GM12878 (cell line): ENCODE data around the gene TMPRSS9. TPM values are rescaled to one million over a fixed set of nuclear protein-coding genes. Genes with fewer than 3 reads are reported as not detected.
A peak's percentile ranks its signal among the peaks of the same experiment; 100 is the strongest.

ENCODE experiments used
- ATAC-seq: fragments of 200-7000 bp; cut with Tn5 transposase; 3 replicates; pipeline ENCODE4 v1.9.1; 2020; ENCODE audit warnings: mild to moderate bottlenecking, moderate library complexity
- BruUV-seq: library from RNA; stranded (reverse); fragments of 400-500 nt; replicated peaks from 2 replicates; lab custom pipeline; 2021; lab: Mats Ljungman, UMichigan
- CTCF ChIA-PET: fragments of 300-600 bp; sonication (Branson Sonifier 250); formaldehyde crosslinking; extraction: SDS; loops from one replicate; lab custom pipeline; 2021; ENCODE audit warnings: inconsistent platforms; lab: Yijun Ruan, JAX
- POLR2A ChIA-PET: fragments of 350-600 bp; formaldehyde crosslinking; extraction: SDS; loops from one replicate; lab custom pipeline; 2021; ENCODE audit warnings: inconsistent platforms; lab: Charles Lee
- RAD21 ChIA-PET: fragments of 300-600 bp; sonication (Branson Sonifier 250); formaldehyde crosslinking; loops from one replicate; lab custom pipeline; 2023; ENCODE audit warnings: antibody characterized with exemption; ENCODE audit not compliant: unreplicated experiment; lab: Charles Lee
- SMC1A ChIA-PET: fragments of 300-600 bp; sonication (Branson Sonifier 250); formaldehyde crosslinking; loops from one replicate; lab custom pipeline; 2023; ENCODE audit not compliant: unreplicated experiment, uncharacterized antibody; lab: Charles Lee
- DNase-seq: peaks from one replicate; pipeline ENCODE4 v3.0.0-alpha.2; 2011; ENCODE audit warnings: low read depth, low spot score
- FAIRE-seq: peaks from 3 replicates; lab custom pipeline; 2011; peaks lifted over from hg19 to GRCh38; lab: Jason Lieb, UNC
- H2AFZ ChIP-seq: 2 replicates; pipeline ENCODE4 v1.6.0; 2011; ENCODE audit warnings: low read depth, low read length, control low read depth; ENCODE audit not compliant: control insufficient read depth
- H3K27ac ChIP-seq: 2 replicates; pipeline ENCODE4 v1.5.1; 2011; ENCODE audit warnings: control low read depth; ENCODE audit not compliant: control insufficient read depth, insufficient read depth
- H3K27me3 ChIP-seq, 2 experiments: replicated peaks in 1 of 2; 2 replicates each; pipeline versions ENCODE4 v1.6.0 to v1.6.1; 2011; ENCODE audit warnings: low read length in 1 of 2; ENCODE audit not compliant: control insufficient read depth in 2 of 2, insufficient read depth in 2 of 2
- H3K36me3 ChIP-seq, 2 experiments: 2 replicates each; pipeline ENCODE4 v1.5.1; 2011; ENCODE audit warnings: low read length in 1 of 2; ENCODE audit not compliant: control insufficient read depth in 2 of 2, insufficient read depth in 2 of 2
- H3K4me1 ChIP-seq: 2 replicates; pipeline ENCODE4 v1.6.1; 2011; ENCODE audit warnings: mild to moderate bottlenecking, low read length, moderate library complexity, mixed read lengths; ENCODE audit not compliant: control insufficient read depth, insufficient read depth
- H3K4me2 ChIP-seq: 2 replicates; pipeline ENCODE4 v1.6.0; 2011; ENCODE audit warnings: control low read depth; ENCODE audit not compliant: control insufficient read depth, insufficient read depth
- H3K4me3 ChIP-seq: fragments of 200-600 bp; sonication (generic); 2 replicates; pipeline ENCODE4 v1.5.1; 2016
- H3K79me2 ChIP-seq: 2 replicates; pipeline ENCODE4 v1.6.0; 2011; ENCODE audit warnings: low read length; ENCODE audit not compliant: control insufficient read depth, insufficient read depth
- H3K9ac ChIP-seq: 2 replicates; pipeline ENCODE4 v1.8.0; 2011; ENCODE audit warnings: low read length, control low read depth, mixed read lengths; ENCODE audit not compliant: control insufficient read depth, insufficient read depth
- H3K9me3 ChIP-seq: replicated peaks from 3 replicates; pipeline ENCODE4 v1.5.1; 2011; ENCODE audit warnings: mild to moderate bottlenecking, low read length; ENCODE audit not compliant: control insufficient read depth, insufficient read depth
- H4K20me1 ChIP-seq: 2 replicates; pipeline ENCODE4 v1.6.0; 2011; ENCODE audit not compliant: control insufficient read depth, insufficient read depth
- ASH2L ChIP-seq: fragments of 300-600, 200-600 bp; sonication (generic); IDR thresholded peaks from 2 replicates; pipeline ENCODE4 v1.6.1; 2017; ENCODE audit warnings: low read depth, mild to moderate bottlenecking, borderline replicate concordance
- CBX3 ChIP-seq: fragments of 200-600 bp; sonication (generic); IDR thresholded peaks from 2 replicates; pipeline ENCODE4 v1.6.1; 2016; ENCODE audit warnings: low read depth, borderline replicate concordance
- HCFC1 ChIP-seq: fragments of 150-350 bp; IDR thresholded peaks from 2 replicates; pipeline ENCODE4 v1.6.1; 2014; ENCODE audit warnings: low read length
- KLF5 ChIP-seq: fragments of 450-650 bp; IDR thresholded peaks from 2 replicates; pipeline ENCODE4 v1.6.1; 2014; ENCODE audit warnings: mild to moderate bottlenecking; ENCODE audit not compliant: partially characterized antibody
- NFYB ChIP-seq: IDR thresholded peaks from 2 replicates; pipeline ENCODE4 v1.6.1; 2011; ENCODE audit warnings: low read depth, mild to moderate bottlenecking, low read length, improper control_type of control experiment, moderate library complexity; ENCODE audit not compliant: insufficient read depth
- RCOR1 ChIP-seq: conservative IDR thresholded peaks from 2 replicates; pipeline ENCODE4 v1.6.1; 2012; ENCODE audit warnings: low read depth, low read length, improper control_type of control experiment
- RFX5 ChIP-seq: IDR thresholded peaks from 2 replicates; pipeline ENCODE4 v1.6.1; 2011; ENCODE audit warnings: low read depth, low read length, improper control_type of control experiment
- TCF7 ChIP-seq: IDR thresholded peaks from 2 replicates; pipeline ENCODE4 v1.6.1; 2014; ENCODE audit warnings: antibody characterized with exemption, borderline replicate concordance
- ZSCAN29 ChIP-seq: fragments of 450-650 bp; IDR thresholded peaks from 2 replicates; pipeline ENCODE4 v1.6.1; 2017; ENCODE audit warnings: mild to moderate bottlenecking, moderate library complexity
- WGBS: methylation state at CpG from one replicate; pipeline ENCODE4 v1.1.6; 2016; ENCODE audit warnings: low lambda C conversion rate; ENCODE audit not compliant: insufficient replicate concordance, insufficient coverage; ENCODE audit errors: missing lambda C conversion rate; 5-methylcytosine and 5-hydroxymethylcytosine counted together
- in situ Hi-C: fragments of 300-500 bp; cut with MboI; formaldehyde crosslinking; loops from 9 replicates; pipeline ENCODE4 v1.14.3; 2018; ENCODE audit warnings: mixed read lengths
- intact Hi-C: fragments of 100-400 bp; cut with micrococcal nuclease; formaldehyde crosslinking; loops from one replicate; pipeline ENCODE4 v1.14.2; 2022; ENCODE audit not compliant: unreplicated experiment
- polyA plus RNA-seq, 11 experiments: library from polyadenylated mRNA; depleted of rRNA in 4 of 11; unstranded in 6 of 11; stranded (reverse) in 5 of 11; fragments of >200 nt; fragmentation: Nextera tagmentation in 4 of 11; fragmentation: Illumina TruSeq in 1 of 11; extraction: Ambion mirVana in 4 of 11; extraction: Trizol in 1 of 11; gene quantifications; 1 replicate in 1 of 11; 2 replicates in 10 of 11; pipeline versions ENCODE4 v1.2.1 to v1.2.3, GENCODE V29; 2011 to 2016; ENCODE audit warnings: inconsistent platforms in 2 of 11, missing spikeins in 2 of 11, low read depth in 1 of 11
- total RNA-seq, 4 experiments: library from RNA; depleted of rRNA in 3 of 4; stranded (reverse); fragments of >200 nt in 3 of 4; fragmentation: Illumina TruSeq in 1 of 4; extraction: Trizol in 1 of 4; gene quantifications; 2 replicates each; pipeline versions ENCODE4 v1.2.1 to v1.2.3, GENCODE V29; 2013 to 2021
- TF ChIP-seq, protein P1 (sequence below): IDR thresholded peaks from 2 replicates; pipeline ENCODE4 v1.6.1; 2011; ENCODE audit warnings: borderline replicate concordance, low read depth, mild to moderate bottlenecking, moderate library complexity, low read length; ENCODE audit not compliant: insufficient read depth, poor library complexity, severe bottlenecking
- TF ChIP-seq, protein P2 (sequence below): IDR thresholded peaks from 2 replicates; pipeline ENCODE4 v1.6.1; 2011; ENCODE audit warnings: mild to moderate bottlenecking, low read depth, low read length, moderate library complexity; ENCODE audit not compliant: insufficient replicate concordance
- TF ChIP-seq, protein P3 (sequence below): fragments of 450-650 bp; IDR thresholded peaks from 2 replicates; pipeline ENCODE4 v1.6.1; 2016; ENCODE audit warnings: mild to moderate bottlenecking, moderate library complexity, borderline replicate concordance
- TF ChIP-seq, protein P4 (sequence below): fragments of 450-650 bp; IDR thresholded peaks from 2 replicates; pipeline ENCODE4 v1.6.1; 2017; ENCODE audit warnings: antibody characterized with exemption, mild to moderate bottlenecking, moderate library complexity

Gene TMPRSS9
- total and polyA plus RNA-seq, 10 of the 15 experiments (the other 5 are each of a cell fraction or from before 2014, with no cell fraction given), result 0.24 TPM; not detected in 9

DNA sequence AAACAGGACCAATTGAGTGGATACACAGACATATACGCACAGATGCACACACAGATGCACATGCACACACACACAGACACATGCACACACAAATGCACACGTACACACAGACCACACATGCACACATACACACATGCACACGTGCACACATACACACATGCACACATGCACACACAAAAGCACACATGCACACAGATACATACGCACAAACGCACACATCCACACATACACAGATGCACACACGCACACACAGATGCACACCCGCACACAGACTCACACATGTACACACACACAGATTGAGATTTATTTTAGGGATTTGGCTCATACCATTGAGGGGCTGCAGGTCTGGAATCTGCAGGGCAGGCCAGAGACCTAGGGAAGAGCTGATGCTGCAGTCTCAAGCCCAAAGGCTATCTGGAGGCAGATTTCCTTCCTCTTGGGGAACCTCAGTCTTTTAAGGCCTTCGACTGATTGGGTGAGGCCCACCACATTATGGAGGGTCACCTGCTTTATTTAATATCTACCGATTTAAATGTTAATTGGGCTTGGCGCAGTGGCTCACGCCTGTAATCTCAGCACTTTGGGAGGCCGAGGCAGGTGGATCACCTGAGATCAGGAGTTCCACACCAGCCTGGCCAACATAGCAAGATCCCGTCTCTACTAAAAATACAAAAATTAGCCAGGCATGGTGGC lies 22.6 kb downstream of the TMPRSS9 start:
- no peak overlapping the region for H3K9ac ChIP-seq
- DNase-seq (no peak), ATAC-seq (no peak), FAIRE-seq (no peak)
- in situ Hi-C loops, result no loop called here
- H2AFZ ChIP-seq, result no peak overlapping the region
- H3K27me3 ChIP-seq, result no peaks in the 10 kb centered on the region; a peak in 1 of 4 replicates
- no peaks in the 10 kb centered on the region for H4K20me1 ChIP-seq
- TF ChIP-seq ASH2L (no peak), HCFC1 (no peak), RCOR1 (no peak), TCF7 (no peak), ZSCAN29 (no peak), CBX3 (no peak), RFX5 (no peak), NFYB (no peak), KLF5 (no peak)
- TF ChIP-seq, protein P1, sequence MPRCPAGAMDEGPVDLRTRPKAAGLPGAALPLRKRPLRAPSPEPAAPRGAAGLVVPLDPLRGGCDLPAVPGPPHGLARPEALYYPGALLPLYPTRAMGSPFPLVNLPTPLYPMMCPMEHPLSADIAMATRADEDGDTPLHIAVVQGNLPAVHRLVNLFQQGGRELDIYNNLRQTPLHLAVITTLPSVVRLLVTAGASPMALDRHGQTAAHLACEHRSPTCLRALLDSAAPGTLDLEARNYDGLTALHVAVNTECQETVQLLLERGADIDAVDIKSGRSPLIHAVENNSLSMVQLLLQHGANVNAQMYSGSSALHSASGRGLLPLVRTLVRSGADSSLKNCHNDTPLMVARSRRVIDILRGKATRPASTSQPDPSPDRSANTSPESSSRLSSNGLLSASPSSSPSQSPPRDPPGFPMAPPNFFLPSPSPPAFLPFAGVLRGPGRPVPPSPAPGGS, result peak; percentile 57
- TF ChIP-seq, protein P2, sequence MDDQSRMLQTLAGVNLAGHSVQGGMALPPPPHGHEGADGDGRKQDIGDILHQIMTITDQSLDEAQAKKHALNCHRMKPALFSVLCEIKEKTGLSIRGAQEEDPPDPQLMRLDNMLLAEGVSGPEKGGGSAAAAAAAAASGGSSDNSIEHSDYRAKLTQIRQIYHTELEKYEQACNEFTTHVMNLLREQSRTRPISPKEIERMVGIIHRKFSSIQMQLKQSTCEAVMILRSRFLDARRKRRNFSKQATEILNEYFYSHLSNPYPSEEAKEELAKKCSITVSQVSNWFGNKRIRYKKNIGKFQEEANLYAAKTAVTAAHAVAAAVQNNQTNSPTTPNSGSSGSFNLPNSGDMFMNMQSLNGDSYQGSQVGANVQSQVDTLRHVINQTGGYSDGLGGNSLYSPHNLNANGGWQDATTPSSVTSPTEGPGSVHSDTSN, result peak; percentile 43
- TF ChIP-seq, protein P3, sequence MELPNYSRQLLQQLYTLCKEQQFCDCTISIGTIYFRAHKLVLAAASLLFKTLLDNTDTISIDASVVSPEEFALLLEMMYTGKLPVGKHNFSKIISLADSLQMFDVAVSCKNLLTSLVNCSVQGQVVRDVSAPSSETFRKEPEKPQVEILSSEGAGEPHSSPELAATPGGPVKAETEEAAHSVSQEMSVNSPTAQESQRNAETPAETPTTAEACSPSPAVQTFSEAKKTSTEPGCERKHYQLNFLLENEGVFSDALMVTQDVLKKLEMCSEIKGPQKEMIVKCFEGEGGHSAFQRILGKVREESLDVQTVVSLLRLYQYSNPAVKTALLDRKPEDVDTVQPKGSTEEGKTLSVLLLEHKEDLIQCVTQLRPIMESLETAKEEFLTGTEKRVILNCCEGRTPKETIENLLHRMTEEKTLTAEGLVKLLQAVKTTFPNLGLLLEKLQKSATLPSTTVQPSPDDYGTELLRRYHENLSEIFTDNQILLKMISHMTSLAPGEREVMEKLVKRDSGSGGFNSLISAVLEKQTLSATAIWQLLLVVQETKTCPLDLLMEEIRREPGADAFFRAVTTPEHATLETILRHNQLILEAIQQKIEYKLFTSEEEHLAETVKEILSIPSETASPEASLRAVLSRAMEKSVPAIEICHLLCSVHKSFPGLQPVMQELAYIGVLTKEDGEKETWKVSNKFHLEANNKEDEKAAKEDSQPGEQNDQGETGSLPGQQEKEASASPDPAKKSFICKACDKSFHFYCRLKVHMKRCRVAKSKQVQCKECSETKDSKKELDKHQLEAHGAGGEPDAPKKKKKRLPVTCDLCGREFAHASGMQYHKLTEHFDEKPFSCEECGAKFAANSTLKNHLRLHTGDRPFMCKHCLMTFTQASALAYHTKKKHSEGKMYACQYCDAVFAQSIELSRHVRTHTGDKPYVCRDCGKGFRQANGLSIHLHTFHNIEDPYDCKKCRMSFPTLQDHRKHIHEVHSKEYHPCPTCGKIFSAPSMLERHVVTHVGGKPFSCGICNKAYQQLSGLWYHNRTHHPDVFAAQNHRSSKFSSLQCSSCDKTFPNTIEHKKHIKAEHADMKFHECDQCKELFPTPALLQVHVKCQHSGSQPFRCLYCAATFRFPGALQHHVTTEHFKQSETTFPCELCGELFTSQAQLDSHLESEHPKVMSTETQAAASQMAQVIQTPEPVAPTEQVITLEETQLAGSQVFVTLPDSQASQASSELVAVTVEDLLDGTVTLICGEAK, result no peak
- TF ChIP-seq, protein P4, sequence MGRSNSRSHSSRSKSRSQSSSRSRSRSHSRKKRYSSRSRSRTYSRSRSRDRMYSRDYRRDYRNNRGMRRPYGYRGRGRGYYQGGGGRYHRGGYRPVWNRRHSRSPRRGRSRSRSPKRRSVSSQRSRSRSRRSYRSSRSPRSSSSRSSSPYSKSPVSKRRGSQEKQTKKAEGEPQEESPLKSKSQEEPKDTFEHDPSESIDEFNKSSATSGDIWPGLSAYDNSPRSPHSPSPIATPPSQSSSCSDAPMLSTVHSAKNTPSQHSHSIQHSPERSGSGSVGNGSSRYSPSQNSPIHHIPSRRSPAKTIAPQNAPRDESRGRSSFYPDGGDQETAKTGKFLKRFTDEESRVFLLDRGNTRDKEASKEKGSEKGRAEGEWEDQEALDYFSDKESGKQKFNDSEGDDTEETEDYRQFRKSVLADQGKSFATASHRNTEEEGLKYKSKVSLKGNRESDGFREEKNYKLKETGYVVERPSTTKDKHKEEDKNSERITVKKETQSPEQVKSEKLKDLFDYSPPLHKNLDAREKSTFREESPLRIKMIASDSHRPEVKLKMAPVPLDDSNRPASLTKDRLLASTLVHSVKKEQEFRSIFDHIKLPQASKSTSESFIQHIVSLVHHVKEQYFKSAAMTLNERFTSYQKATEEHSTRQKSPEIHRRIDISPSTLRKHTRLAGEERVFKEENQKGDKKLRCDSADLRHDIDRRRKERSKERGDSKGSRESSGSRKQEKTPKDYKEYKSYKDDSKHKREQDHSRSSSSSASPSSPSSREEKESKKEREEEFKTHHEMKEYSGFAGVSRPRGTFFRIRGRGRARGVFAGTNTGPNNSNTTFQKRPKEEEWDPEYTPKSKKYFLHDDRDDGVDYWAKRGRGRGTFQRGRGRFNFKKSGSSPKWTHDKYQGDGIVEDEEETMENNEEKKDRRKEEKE, result no peak
- H3K9me3 ChIP-seq, result peaks cover 4% of the 10 kb centered on the region; the same call in 2 of the 3 replicates
- H3K4me1 ChIP-seq, result peaks cover 4% of the 10 kb centered on the region; the same call in 1 of the 2 replicates
- no TSS peak for BruUV-seq
- no peaks in the 10 kb centered on the region for H3K36me3 ChIP-seq
- SMC1A ChIA-PET, result interaction anchor here (0.8 to 2.3 kb wide), 3 partner anchors 11 to 64 kb away, joined by 3 to 12 read pairs (median 8); partner anchors contain the start of genes LSM7 and SPPL2B
- H3K4me3 ChIP-seq, result no peak overlapping the region
- POLR2A ChIA-PET, result interaction anchor here (0.6 kb wide), 1 partner anchor 17 kb away, joined by 3 read pairs; no protein-coding TSS in a partner anchor
- CTCF ChIA-PET, result interaction anchor here (1.5 kb wide), 1 partner anchor 66 kb away, joined by 3 read pairs; no protein-coding TSS in a partner anchor
- H3K79me2 ChIP-seq, result no peaks in the 10 kb centered on the region
- 82% methylated on average over 13 of the region's 13 CpGs for WGBS
- intact Hi-C loops, result no loop called here
- RAD21 ChIA-PET, result no interaction called here
- no peak overlapping the region for H3K27ac ChIP-seq
- H3K4me2 ChIP-seq, result no peak overlapping the region
